Embryonic facial prominence (tissue), 1 donor: ENCODE data around the gene DNM3.

Experiments used
- DNase-seq: peaks from one replicate; pipeline ENCODE4 v3.0.0-alpha.2; 2016; ENCODE audit errors: extremely low spot score

Gene DNM3

GRCh38 chr1:171972846-171973245, 131.5 kb downstream of the DNM3 start:
- DNase-seq: no peak

- DNase-seq: no peak
Measured at GRCh38 chr1:171973421-171973820, 132.1 kb downstream of the DNM3 start.

GRCh38 chr1:171981303-171981702, 140.0 kb downstream of the DNM3 start:
- no peak for DNase-seq

GRCh38 chr1:171983584-171983983, 142.3 kb downstream of the DNM3 start:
- no peak for DNase-seq

- DNase-seq: no peak
Measured at GRCh38 chr1:171984262-171984661, 143.0 kb downstream of the DNM3 start.

- no peak for DNase-seq
Measured at GRCh38 chr1:171984850-171985485, 143.7 kb downstream of the DNM3 start.

- no peak for DNase-seq
Measured at GRCh38 chr1:171985639-171986038, 144.3 kb downstream of the DNM3 start.

- no peak for DNase-seq
Measured at GRCh38 chr1:171988243-171988885, 147.1 kb downstream of the DNM3 start.

- DNase-seq: no peak
Measured at GRCh38 chr1:171990371-171990770, 149.1 kb downstream of the DNM3 start.

- DNase-seq: no peak
Measured at GRCh38 chr1:171994293-171994692, 153.0 kb downstream of the DNM3 start.

- DNase-seq: no peak
Measured at GRCh38 chr1:171995573-171995972, 154.3 kb downstream of the DNM3 start.

GRCh38 chr1:171997936-171998335, 156.6 kb downstream of the DNM3 start:
- no peak for DNase-seq

GRCh38 chr1:171998711-171999110, 157.4 kb downstream of the DNM3 start:
- no peak for DNase-seq

GRCh38 chr1:171999756-172000155, 158.5 kb downstream of the DNM3 start:
- no peak for DNase-seq

GRCh38 chr1:172001288-172001687, 160.0 kb downstream of the DNM3 start:
- no peak for DNase-seq

GRCh38 chr1:172002725-172003345, 161.5 kb downstream of the DNM3 start:
- peak; percentile 72 for DNase-seq

GRCh38 chr1:172003766-172004530, 162.7 kb downstream of the DNM3 start:
- no peak for DNase-seq

- no peak for DNase-seq
Measured at GRCh38 chr1:172004671-172005070, 163.4 kb downstream of the DNM3 start.

- DNase-seq: no peak
Measured at GRCh38 chr1:172005856-172006255, 164.6 kb downstream of the DNM3 start.

GRCh38 chr1:172006660-172007059, 165.4 kb downstream of the DNM3 start:
- DNase-seq: no peak

GRCh38 chr1:172018727-172019311, 177.5 kb downstream of the DNM3 start:
- no peak for DNase-seq

- no peak for DNase-seq
Measured at GRCh38 chr1:172019976-172020375, 178.7 kb downstream of the DNM3 start.
